ENCODE data around the gene TP73.

GRCh38 chr1:3629561-3630160 lies 22.7 kb upstream of the TP73 start:
- TF ChIP-seq, protein P1, sequence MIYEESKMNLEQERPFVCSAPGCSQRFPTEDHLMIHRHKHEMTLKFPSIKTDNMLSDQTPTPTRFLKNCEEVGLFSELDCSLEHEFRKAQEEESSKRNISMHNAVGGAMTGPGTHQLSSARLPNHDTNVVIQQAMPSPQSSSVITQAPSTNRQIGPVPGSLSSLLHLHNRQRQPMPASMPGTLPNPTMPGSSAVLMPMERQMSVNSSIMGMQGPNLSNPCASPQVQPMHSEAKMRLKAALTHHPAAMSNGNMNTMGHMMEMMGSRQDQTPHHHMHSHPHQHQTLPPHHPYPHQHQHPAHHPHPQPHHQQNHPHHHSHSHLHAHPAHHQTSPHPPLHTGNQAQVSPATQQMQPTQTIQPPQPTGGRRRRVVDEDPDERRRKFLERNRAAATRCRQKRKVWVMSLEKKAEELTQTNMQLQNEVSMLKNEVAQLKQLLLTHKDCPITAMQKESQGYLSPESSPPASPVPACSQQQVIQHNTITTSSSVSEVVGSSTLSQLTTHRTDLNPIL (CRISPR knock-in tag; IDR thresholded peaks at IDR 0.05; ENCODE audit: low read depth), result no peak
- TF ChIP-seq ARNTL (CRISPR knock-in tag; IDR thresholded peaks at IDR 0.05; ENCODE audit: borderline replicate concordance, low read depth) (no peak), TOX (CRISPR knock-in tag; IDR thresholded peaks at IDR 0.05; ENCODE audit: borderline replicate concordance) (no peak), CSRNP3 (CRISPR knock-in tag; IDR thresholded peaks at IDR 0.05) (no peak), ZFP30 (CRISPR knock-in tag; IDR thresholded peaks at IDR 0.05) (no peak)
- TF ChIP-seq, protein P2, sequence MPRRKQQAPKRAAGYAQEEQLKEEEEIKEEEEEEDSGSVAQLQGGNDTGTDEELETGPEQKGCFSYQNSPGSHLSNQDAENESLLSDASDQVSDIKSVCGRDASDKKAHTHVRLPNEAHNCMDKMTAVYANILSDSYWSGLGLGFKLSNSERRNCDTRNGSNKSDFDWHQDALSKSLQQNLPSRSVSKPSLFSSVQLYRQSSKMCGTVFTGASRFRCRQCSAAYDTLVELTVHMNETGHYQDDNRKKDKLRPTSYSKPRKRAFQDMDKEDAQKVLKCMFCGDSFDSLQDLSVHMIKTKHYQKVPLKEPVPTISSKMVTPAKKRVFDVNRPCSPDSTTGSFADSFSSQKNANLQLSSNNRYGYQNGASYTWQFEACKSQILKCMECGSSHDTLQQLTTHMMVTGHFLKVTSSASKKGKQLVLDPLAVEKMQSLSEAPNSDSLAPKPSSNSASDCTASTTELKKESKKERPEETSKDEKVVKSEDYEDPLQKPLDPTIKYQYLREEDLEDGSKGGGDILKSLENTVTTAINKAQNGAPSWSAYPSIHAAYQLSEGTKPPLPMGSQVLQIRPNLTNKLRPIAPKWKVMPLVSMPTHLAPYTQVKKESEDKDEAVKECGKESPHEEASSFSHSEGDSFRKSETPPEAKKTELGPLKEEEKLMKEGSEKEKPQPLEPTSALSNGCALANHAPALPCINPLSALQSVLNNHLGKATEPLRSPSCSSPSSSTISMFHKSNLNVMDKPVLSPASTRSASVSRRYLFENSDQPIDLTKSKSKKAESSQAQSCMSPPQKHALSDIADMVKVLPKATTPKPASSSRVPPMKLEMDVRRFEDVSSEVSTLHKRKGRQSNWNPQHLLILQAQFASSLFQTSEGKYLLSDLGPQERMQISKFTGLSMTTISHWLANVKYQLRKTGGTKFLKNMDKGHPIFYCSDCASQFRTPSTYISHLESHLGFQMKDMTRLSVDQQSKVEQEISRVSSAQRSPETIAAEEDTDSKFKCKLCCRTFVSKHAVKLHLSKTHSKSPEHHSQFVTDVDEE (CRISPR knock-in tag; IDR thresholded peaks at IDR 0.05), result no peak
- TF ChIP-seq, protein P3, sequence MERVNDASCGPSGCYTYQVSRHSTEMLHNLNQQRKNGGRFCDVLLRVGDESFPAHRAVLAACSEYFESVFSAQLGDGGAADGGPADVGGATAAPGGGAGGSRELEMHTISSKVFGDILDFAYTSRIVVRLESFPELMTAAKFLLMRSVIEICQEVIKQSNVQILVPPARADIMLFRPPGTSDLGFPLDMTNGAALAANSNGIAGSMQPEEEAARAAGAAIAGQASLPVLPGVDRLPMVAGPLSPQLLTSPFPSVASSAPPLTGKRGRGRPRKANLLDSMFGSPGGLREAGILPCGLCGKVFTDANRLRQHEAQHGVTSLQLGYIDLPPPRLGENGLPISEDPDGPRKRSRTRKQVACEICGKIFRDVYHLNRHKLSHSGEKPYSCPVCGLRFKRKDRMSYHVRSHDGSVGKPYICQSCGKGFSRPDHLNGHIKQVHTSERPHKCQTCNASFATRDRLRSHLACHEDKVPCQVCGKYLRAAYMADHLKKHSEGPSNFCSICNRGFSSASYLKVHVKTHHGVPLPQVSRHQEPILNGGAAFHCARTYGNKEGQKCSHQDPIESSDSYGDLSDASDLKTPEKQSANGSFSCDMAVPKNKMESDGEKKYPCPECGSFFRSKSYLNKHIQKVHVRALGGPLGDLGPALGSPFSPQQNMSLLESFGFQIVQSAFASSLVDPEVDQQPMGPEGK (CRISPR knock-in tag; IDR thresholded peaks at IDR 0.05; ENCODE audit: borderline replicate concordance), result no peak

Measured in SK-N-SH treated with all-trans-retinoic acid at 6 μM for 48 hours (cell line).